Activated T-cell treated with anti-CD3 and anti-CD28 coated beads, Interleukin-2, amount 50 U/mL, for 24 hours (primary cell): ENCODE measurements around the gene CES4A.

ENCODE experiments used
- DNase-seq: peaks from one replicate; pipeline ENCODE4 v3.0.0-alpha.2; 2020
- H3K27ac Mint-ChIP-seq: 2 replicates; pipeline ENCODE4 v1.8.0; 2020; ENCODE audit warnings: mild to moderate bottlenecking, mixed read lengths
- H3K27me3 Mint-ChIP-seq: 2 replicates; pipeline ENCODE4 v1.8.0; 2020; ENCODE audit warnings: mixed read lengths
- H3K36me3 Mint-ChIP-seq: 2 replicates; pipeline ENCODE4 v1.8.0; 2020; ENCODE audit warnings: low read depth, mixed read lengths
- H3K4me1 Mint-ChIP-seq: 2 replicates; pipeline ENCODE4 v1.8.0; 2020; ENCODE audit warnings: low read depth, mixed read lengths
- H3K4me3 Mint-ChIP-seq: 2 replicates; pipeline ENCODE4 v1.8.0; 2020; ENCODE audit warnings: mild to moderate bottlenecking, moderate library complexity, mixed read lengths
- H3K9me3 Mint-ChIP-seq: 2 replicates; pipeline ENCODE4 v1.8.0; 2020; ENCODE audit warnings: mixed read lengths

CES4A gene

DNA sequence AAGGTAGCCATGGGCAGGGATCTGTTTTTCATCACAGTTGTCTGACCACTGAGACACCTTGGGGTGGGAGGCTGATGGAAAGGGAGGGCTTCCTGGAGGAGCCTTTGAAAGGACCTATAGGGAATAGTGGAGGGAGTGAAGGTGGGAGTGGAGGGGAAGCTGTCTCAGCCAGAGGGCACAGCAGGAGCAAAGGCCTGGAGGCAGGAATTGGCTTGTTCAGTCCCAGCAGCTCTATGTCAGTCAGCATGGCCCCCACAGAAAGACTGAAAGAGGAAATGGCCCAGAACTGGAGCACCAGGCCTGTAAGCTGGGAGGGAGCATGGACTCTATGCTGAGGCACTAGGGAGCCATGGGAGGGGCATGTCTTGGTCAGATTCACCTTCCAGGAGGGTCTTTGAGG lies 27.8 kb downstream of the CES4A start:
- H3K36me3 Mint-ChIP-seq: no peaks in the 10 kb centered on the region
- no peaks in the 10 kb centered on the region for H3K27me3 Mint-ChIP-seq
- no peak overlapping the region for H3K4me3 Mint-ChIP-seq
- peak overlapping the region; percentile 16 for H3K27ac Mint-ChIP-seq
- peaks cover 21% of the 10 kb centered on the region for H3K4me1 Mint-ChIP-seq
- DNase-seq: no peak
- H3K9me3 Mint-ChIP-seq: no peaks in the 10 kb centered on the region

DNA sequence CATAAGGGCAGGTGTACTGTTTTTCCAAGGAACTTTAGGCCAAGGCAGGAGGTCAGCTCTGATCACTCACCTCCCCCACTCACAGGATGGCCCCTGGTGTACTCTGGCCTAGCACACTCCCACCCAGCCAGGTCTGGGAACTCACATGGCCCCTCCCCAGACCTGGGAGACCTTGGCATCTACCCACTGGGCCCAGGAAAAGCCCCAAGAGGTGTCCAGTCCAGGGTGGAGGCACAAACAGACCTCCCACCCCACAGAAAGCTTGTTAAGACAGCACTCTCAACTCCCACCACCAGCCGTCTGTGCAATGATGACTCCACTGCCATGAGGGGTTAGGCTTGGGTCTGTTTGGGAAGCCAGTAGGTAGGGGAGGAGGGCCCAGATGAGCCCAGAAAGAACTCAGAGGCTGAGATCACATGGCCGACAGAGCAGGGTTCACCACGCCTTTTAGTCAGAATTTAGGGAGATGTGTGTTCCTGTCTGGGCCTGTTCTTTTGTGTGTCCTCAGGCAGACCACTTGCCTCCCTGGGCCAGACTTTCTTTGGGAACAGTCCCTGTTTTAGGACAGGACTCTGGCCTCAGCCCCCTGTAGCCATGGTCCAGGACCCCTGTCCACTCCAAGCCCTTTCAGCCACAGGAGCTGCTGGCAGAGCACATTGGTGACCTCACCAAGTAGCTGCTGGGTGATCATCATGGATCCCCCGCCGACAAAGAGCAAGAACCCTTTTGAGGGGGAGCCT lies 28.5 kb downstream of the CES4A start:
- Mint-ChIP-seq H3K36me3 (no peaks in the 10 kb centered on the region), H3K4me1 (peaks cover 21% of the 10 kb centered on the region), H3K27me3 (no peaks in the 10 kb centered on the region), H3K9me3 (no peaks in the 10 kb centered on the region), H3K27ac (peak overlapping the region; percentile 16), H3K4me3 (no peak overlapping the region)
- DNase-seq: no peak

DNA sequence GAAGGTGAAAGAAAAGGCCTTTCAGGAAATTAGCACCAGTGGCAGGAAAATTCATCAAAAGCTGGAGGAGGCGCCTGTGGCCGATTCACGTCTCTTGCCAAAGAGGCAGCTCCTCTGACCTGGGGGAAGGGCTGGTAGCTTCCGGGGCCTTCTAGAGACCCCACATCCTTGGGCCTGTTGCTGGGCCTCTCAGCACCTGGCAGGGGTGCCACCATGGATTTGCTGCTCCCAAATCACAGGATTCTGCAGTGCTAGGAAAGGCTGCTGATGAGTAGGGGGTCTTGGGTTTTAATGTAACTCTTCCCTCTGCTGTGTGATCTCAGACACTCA lies 29.0 kb downstream of the CES4A start:
- H3K4me3 Mint-ChIP-seq: no peak overlapping the region
- no peaks in the 10 kb centered on the region for H3K36me3 Mint-ChIP-seq
- H3K4me1 Mint-ChIP-seq: peaks cover 21% of the 10 kb centered on the region
- no peak for DNase-seq
- no peaks in the 10 kb centered on the region for H3K9me3 Mint-ChIP-seq
- H3K27me3 Mint-ChIP-seq: no peaks in the 10 kb centered on the region
- no peak overlapping the region for H3K27ac Mint-ChIP-seq

DNA sequence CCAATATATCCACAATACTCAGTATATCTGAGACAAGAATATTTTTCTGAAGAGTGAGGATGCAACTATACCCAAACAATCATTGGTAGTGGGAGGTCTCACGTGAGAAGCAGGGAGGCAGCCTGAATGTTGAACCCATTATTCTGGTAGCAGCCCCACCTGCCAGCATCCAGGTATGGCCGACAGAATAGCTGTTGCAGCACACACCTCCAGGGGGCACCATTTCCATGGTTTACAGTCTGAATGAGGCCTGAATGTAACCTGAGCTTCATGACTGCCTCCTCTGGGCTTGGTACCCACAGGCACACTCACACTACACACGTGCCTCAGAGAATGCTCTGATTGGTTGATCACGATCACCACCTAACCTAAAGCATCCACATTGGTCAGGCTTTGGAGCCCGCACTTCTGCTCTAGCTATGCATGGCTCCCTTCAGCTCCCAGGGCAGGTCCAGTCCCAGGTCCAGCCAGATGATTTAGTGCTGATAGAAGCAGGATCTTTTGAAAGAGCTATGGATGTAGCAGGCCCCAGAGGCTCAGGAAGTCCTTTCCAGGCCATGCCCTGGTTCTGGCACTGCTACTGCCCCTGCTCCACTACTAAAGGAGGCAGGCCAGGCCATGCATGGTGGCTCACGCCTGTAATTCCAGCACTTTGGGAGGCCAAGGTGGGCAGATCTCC lies 29.6 kb downstream of the CES4A start:
- Mint-ChIP-seq H3K4me3 (no peak overlapping the region), H3K9me3 (no peaks in the 10 kb centered on the region), H3K36me3 (no peaks in the 10 kb centered on the region), H3K27me3 (no peaks in the 10 kb centered on the region), H3K27ac (peak overlapping the region; percentile 50), H3K4me1 (peaks cover 20% of the 10 kb centered on the region)
- peak; percentile 87 for DNase-seq

DNA sequence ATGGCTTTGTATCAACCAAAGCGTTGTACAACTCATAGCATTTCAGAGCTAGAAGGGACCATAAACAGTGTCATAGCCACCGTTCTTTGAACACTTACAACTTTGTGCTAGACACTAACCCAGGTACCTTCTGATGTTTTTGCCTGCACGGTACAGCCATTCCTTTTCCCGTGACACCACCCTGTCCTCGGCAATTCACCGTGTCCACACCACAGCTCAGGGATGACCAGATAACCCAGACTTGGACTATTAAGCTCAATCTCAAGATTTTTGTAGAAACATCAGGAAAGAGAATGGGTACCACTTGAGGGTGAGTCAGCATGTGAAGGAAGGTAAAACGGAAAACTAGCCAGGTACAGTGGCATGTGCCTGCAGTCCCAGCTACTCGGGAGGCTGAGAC lies 30.8 kb downstream of the CES4A start:
- Mint-ChIP-seq H3K9me3 (no peaks in the 10 kb centered on the region), H3K27ac (no peak overlapping the region), H3K36me3 (no peaks in the 10 kb centered on the region), H3K27me3 (no peaks in the 10 kb centered on the region), H3K4me3 (no peak overlapping the region), H3K4me1 (peaks cover 13% of the 10 kb centered on the region)
- DNase-seq: no peak

DNA sequence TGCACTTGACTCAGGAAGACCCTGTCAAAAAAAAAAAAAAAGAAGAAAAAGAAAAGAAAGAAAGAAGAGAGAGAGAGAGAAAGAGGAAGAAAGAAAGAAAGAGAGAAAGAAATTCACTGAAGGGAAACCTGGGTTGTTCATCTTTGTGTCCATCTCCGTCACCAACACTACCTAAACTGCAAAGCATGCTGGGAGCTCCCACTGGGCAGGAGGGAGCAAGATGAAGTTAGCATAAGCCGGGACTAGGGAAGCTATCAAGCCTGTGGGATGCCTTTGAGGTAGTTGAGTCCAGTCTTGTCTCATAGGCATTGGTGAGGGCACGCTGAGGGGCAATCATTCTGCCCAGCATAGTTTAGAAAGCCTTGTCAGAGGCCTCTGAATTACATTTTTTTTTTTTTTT lies 32.9 kb downstream of the CES4A start:
- H3K9me3 Mint-ChIP-seq: no peaks in the 10 kb centered on the region
- peaks cover 10% of the 10 kb centered on the region for H3K4me1 Mint-ChIP-seq
- no peak overlapping the region for H3K4me3 Mint-ChIP-seq
- H3K36me3 Mint-ChIP-seq: no peaks in the 10 kb centered on the region
- no peaks in the 10 kb centered on the region for H3K27me3 Mint-ChIP-seq
- DNase-seq: no peak
- H3K27ac Mint-ChIP-seq: no peak overlapping the region

DNA sequence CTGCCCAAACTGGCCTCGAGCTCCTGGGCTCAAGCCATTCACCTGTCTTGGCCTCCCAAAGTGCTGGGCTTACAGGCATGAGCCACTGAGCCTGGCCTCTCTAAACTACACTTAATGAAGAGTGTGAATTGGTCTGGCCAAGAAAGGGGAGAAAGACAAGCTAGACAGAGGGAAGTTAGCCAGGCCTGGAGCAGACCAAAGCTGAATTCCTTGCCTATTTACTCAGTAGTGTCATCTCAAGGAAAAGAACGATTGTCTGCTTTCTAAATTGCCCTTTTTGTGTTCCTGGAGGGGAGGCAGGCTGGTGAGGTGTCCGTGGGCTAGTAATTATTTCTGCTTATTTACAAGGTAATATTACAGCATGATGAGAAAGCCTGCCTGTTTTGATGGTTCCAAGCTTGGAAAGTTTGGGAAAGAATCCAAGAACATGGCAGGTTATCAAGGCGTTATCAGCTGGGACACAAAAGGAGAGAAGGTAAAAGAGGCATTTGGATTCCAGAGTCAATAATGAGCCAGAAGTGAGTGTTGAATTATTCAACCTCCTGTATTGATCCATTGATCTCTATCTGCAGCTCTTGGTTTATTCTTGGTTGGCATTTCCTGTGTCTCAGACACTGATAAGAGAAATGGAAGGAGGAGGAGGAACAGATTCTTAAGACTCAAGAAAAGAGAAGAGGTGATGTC lies 34.3 kb downstream of the CES4A start:
- no peaks in the 10 kb centered on the region for H3K27me3 Mint-ChIP-seq
- no peak overlapping the region for H3K27ac Mint-ChIP-seq
- DNase-seq: peak; percentile 3
- H3K36me3 Mint-ChIP-seq: no peaks in the 10 kb centered on the region
- H3K4me3 Mint-ChIP-seq: no peak overlapping the region
- no peaks in the 10 kb centered on the region for H3K9me3 Mint-ChIP-seq
- peaks cover 14% of the 10 kb centered on the region for H3K4me1 Mint-ChIP-seq

DNA sequence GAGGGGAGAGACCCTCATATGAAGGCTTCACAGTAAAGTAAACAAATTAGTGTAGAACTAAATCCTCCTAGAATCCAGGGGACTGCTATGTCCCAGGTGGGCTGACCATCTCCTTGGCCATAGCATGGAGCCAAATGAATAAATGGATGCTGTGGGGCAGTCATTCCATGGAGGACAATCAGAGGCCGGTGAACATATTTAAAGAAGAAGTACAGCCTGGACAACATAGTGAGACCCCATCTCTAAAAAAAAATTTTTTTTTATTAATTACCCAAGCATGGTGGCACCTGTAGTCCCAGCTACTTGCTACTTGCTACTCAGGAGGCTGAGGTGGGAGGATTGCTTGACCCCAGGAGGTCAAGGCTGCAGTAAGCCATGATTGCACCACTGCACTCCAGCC lies 35.3 kb downstream of the CES4A start:
- H3K27me3 Mint-ChIP-seq: no peaks in the 10 kb centered on the region

DNA sequence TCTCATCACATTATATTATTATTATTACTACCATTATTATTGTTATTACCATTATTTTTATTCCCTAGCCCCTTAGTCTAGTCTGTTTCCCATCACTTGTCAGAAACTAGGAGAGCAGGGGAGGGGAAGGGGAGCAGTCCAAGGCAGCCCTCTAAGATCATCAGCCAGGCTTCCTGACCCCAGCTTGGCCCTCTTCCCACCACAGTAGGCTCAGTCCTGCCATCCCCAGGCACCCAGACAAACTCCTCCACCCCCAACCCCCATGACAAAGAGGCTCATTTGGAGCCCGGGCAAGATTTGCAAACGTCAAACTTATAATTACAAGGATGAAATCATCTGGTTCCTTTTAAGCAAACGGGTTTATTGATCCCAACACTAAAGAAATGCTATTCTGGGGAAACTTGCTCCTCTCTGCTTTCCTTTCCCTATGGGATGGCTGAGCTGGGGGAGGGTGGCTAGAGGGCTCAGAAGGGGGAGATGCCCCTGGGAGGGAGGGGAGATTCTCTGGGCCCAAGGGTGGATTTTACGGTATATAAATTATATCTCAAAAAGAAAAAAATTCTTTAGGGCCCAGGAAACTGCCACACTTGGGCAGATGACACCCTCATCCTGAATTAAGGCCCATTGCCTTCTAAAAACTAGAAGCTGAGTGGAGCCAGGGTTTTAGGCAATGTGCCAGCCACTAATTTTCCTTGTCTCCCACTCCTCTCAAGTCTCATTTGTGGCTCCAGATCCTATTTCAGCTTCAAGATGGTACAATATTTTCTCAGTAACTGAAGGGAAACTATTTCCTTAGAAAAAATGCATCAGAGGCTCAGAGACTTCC lies 36.2 kb downstream of the CES4A start:
- peak; percentile 3 for DNase-seq
- no peaks in the 10 kb centered on the region for H3K27me3 Mint-ChIP-seq
- no peak overlapping the region for H3K4me3 Mint-ChIP-seq
- H3K27ac Mint-ChIP-seq: no peak overlapping the region
- H3K9me3 Mint-ChIP-seq: no peaks in the 10 kb centered on the region
- peaks cover 18% of the 10 kb centered on the region for H3K4me1 Mint-ChIP-seq
- H3K36me3 Mint-ChIP-seq: no peaks in the 10 kb centered on the region

More for the DNA sequence above, 35.3 kb downstream of the CES4A start:
- peaks cover 18% of the 10 kb centered on the region for H3K4me1 Mint-ChIP-seq
- no peak overlapping the region for H3K4me3 Mint-ChIP-seq
- no peak overlapping the region for H3K27ac Mint-ChIP-seq
- H3K36me3 Mint-ChIP-seq: no peaks in the 10 kb centered on the region
- no peak for DNase-seq
- H3K9me3 Mint-ChIP-seq: no peaks in the 10 kb centered on the region

DNA sequence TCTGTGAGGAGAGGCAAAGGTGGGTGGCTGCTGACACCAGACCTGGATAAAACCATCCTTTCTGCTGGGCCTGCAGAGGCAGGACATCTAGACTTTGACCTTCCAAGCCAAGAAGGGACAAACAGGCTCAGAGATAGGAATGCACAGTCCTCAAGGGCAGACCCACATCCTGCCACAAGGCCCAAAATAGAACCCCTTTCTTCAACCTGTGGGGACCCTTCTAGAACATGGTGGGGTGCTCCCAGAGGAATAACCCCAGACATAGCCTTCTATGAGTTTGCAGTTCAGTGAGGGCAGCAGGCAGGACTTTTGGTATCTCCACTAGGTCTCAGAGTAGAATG lies 36.8 kb downstream of the CES4A start:
- no peaks in the 10 kb centered on the region for H3K9me3 Mint-ChIP-seq
- DNase-seq: peak; percentile 16
- no peak overlapping the region for H3K27ac Mint-ChIP-seq
- no peak overlapping the region for H3K4me3 Mint-ChIP-seq
- peaks cover 4% of the 10 kb centered on the region for H3K36me3 Mint-ChIP-seq
- H3K27me3 Mint-ChIP-seq: no peaks in the 10 kb centered on the region
- H3K4me1 Mint-ChIP-seq: peaks cover 21% of the 10 kb centered on the region

DNA sequence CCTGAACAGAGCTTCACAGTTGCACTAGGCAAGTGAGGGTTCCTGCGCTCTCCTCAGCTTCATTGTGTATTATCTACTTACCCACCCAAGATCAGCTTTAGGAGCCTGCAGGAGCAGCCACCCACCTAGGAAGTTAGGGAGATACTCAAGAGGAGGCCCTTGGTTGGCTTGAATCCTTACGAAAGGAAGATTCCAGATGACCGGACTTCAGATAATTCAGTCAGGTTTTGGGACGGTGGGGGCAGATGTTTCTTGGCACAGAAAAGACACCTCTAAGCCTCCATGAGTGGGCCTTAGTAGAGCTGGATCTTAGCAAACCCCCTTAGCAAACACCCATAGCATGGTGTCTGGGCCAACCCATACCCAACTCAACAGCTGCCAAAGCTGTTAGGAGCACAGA lies 38.2 kb downstream of the CES4A start:
- DNase-seq: peak; percentile 14
- no peaks in the 10 kb centered on the region for H3K9me3 Mint-ChIP-seq
- H3K27ac Mint-ChIP-seq: no peak overlapping the region
- H3K27me3 Mint-ChIP-seq: no peaks in the 10 kb centered on the region
- H3K4me1 Mint-ChIP-seq: peaks cover 32% of the 10 kb centered on the region
- no peak overlapping the region for H3K4me3 Mint-ChIP-seq
- H3K36me3 Mint-ChIP-seq: peaks cover 18% of the 10 kb centered on the region

DNA sequence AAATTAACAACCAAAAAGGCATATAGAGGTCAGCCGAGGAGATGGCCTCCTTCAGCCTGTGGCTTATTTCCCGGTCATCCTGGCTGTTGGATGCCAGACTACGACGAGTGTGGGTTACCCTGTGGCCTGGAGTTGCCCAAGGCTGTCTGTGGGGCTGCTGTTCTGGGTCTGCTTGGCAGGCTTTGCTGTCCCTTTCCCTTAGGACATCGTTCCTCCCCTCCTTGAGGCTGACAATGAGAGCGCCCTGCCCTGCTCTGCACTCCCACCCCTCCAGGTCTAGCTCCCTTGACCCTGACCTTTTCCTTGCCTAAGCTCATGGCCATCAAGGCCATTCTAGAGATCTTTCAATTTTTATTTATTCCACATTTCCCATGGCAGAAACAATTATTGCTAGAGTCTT lies 38.7 kb downstream of the CES4A start:
- DNase-seq: peak; percentile 13
- H3K4me3 Mint-ChIP-seq: peak overlapping the region; percentile 39
- H3K9me3 Mint-ChIP-seq: no peaks in the 10 kb centered on the region
- no peaks in the 10 kb centered on the region for H3K27me3 Mint-ChIP-seq
- H3K36me3 Mint-ChIP-seq: peaks cover 23% of the 10 kb centered on the region
- H3K27ac Mint-ChIP-seq: peak overlapping the region; percentile 15
- peaks cover 37% of the 10 kb centered on the region for H3K4me1 Mint-ChIP-seq

DNA sequence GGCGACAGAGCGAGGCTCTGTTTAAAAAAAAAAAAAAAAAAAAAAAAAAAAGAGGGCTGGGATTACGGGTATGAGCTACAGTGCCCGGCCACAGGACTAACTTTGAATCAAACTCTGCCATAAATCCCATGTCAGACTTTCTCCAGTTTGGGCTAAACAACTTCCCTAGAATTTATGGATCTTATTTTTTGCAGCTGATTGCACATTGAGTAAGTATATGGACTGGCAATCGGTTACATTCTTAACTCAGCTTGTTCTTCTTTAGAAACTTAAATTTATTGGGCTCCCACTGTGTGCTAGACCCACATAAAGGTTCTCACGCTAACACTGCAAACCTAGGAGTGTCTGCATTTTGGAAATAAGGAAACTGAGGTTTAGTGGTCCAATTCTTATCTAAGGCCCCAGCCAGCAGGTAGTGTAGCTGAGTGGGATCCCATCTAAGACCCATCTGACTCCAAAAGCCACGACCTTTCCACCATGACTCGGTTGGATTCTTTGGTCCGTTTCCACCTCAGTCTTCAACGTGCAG lies 39.8 kb downstream of the CES4A start:
- Mint-ChIP-seq H3K27ac (peak overlapping the region; percentile 97), H3K9me3 (no peaks in the 10 kb centered on the region), H3K4me3 (peak overlapping the region; percentile 84), H3K27me3 (no peaks in the 10 kb centered on the region), H3K36me3 (peaks cover 35% of the 10 kb centered on the region), H3K4me1 (peaks cover 48% of the 10 kb centered on the region)
- no peak for DNase-seq

DNA sequence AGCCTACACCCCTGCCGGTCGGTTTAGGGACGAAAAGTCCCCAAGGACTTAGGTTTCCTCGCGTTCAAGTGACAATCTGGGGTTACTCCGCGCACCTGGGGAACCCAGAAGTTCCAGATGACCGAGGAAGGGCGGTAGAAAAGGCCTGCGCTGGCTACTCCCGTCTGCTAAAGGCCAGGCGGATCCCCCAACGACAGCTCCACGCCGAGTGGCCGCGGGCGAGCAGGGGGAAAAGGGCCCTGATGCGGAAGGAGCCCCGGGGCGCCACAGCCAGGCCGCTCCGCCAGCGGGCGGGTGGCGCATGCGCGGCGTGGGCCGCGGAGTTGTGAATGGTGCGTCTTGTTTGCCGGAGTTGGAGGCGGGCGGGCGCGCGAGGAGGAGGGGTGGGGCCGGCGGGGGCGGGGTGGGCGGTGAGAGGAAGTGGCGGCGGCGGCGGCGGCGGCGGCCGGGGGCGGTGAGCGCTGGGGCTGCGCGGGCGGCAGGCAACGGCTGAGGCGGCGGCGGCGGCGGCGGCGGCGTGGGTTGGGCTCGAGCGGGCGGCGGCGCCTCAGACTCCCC lies 40.4 kb downstream of the CES4A start, which contains the start of gene CBFB:
Gene CBFB, plus strand, starts transcription at position 454 of the 558 bp plus-strand sequence. CDS start 259 bp downstream, outside the sequence.
- Mint-ChIP-seq H3K4me3 (peak within 1 kb of the TSS; percentile 91), H3K4me1 (peaks cover 53% of the 10 kb centered on the region)

More for the DNA sequence above, 40.4 kb downstream of the CES4A start, which contains the start of gene CBFB:
- H3K27ac Mint-ChIP-seq: peak within 1 kb of the TSS; percentile 97
- peak; percentile 94 for DNase-seq
- H3K27me3 Mint-ChIP-seq: no peaks in the 10 kb centered on the region
- no peaks in the 10 kb centered on the region for H3K9me3 Mint-ChIP-seq
- H3K36me3 Mint-ChIP-seq: peaks cover 40% of the 10 kb centered on the region
